GM04504 (cell line): ENCODE data around the gene RAP1GAP2.
"Not testable (repeated sequence)": the region's sequence is repeated elsewhere in the genome, so short reads cannot be mapped to it uniquely, and the experiment has no call there.

Experiments
- DNase-seq: peaks from one replicate; pipeline ENCODE4 v3.0.0-alpha.2; 2012; ENCODE audit warnings: low read depth

RAP1GAP2 gene

GRCh38 chr17:2814481-2815341 is 18.5 kb downstream of the RAP1GAP2 start:
- no peak for DNase-seq

GRCh38 chr17:2815781-2816185 is 19.5 kb downstream of the RAP1GAP2 start:
- DNase-seq: no peak

- no peak for DNase-seq
Observed at GRCh38 chr17:2816688-2817087, 20.4 kb downstream of the RAP1GAP2 start.

- DNase-seq: not testable (repeated sequence)
Observed at GRCh38 chr17:2819294-2819693, 23.1 kb downstream of the RAP1GAP2 start.

- DNase-seq: no peak
Observed at GRCh38 chr17:2819921-2820501, 23.8 kb downstream of the RAP1GAP2 start.

GRCh38 chr17:2821868-2822267 is 25.6 kb downstream of the RAP1GAP2 start:
- DNase-seq: no peak

- DNase-seq: no peak
Observed at GRCh38 chr17:2822358-2822757, 26.1 kb downstream of the RAP1GAP2 start.

- no peak for DNase-seq
Observed at GRCh38 chr17:2825253-2825970, 29.2 kb downstream of the RAP1GAP2 start.

GRCh38 chr17:2828397-2829038 is 32.3 kb downstream of the RAP1GAP2 start:
- DNase-seq: peak; percentile 9

- DNase-seq: no peak
Observed at GRCh38 chr17:2830678-2831077, 34.4 kb downstream of the RAP1GAP2 start.

GRCh38 chr17:2835780-2836179 is 39.5 kb downstream of the RAP1GAP2 start:
- DNase-seq: no peak

- no peak for DNase-seq
Observed at GRCh38 chr17:2837147-2837561, 40.9 kb downstream of the RAP1GAP2 start.

GRCh38 chr17:2841606-2842005 is 45.4 kb downstream of the RAP1GAP2 start:
- no peak for DNase-seq

GRCh38 chr17:2842464-2842863 is 46.2 kb downstream of the RAP1GAP2 start:
- no peak for DNase-seq

- DNase-seq: no peak
Observed at GRCh38 chr17:2844416-2844815, 48.2 kb downstream of the RAP1GAP2 start.

- DNase-seq: no peak
Observed at GRCh38 chr17:2847381-2848333, 51.4 kb downstream of the RAP1GAP2 start.

GRCh38 chr17:2849327-2849670 is 53.1 kb downstream of the RAP1GAP2 start:
- no peak for DNase-seq

- no peak for DNase-seq
Observed at GRCh38 chr17:2850991-2851390, 54.8 kb downstream of the RAP1GAP2 start.

GRCh38 chr17:2851615-2852014 is 55.4 kb downstream of the RAP1GAP2 start:
- no peak for DNase-seq

- DNase-seq: no peak
Observed at GRCh38 chr17:2852221-2852620, 56.0 kb downstream of the RAP1GAP2 start.

- DNase-seq: no peak
Observed at GRCh38 chr17:2852729-2853282, 56.6 kb downstream of the RAP1GAP2 start.
